Endothelial cell of umbilical vein (primary cell): ENCODE results near the gene PGLYRP1. TPM values are rescaled to one million over a fixed set of nuclear protein-coding genes. Genes with fewer than 3 reads are reported as not detected.

Source experiments
- BruUV-seq: library from RNA; stranded (reverse); fragments of 400-500 nt; replicated peaks from 2 replicates; lab custom pipeline; 2021; lab: Mats Ljungman, UMichigan
- CTCF ChIA-PET: fragments of 300-600, 350-600 bp; sonication (Branson Sonifier 250); formaldehyde crosslinking; loops from one replicate; lab custom pipeline; 2021; ENCODE audit warnings: antibody characterized with exemption, inconsistent platforms; lab: Charles Lee
- POLR2A ChIA-PET: fragments of 300-600, 350-600 bp; sonication (Branson Sonifier 250); formaldehyde crosslinking; loops from one replicate; lab custom pipeline; 2021; ENCODE audit warnings: antibody characterized with exemption, inconsistent platforms; lab: Charles Lee
- DNase-seq: peaks from one replicate; pipeline ENCODE4 v3.0.0-alpha.2; 2011; ENCODE audit warnings: low read depth, low spot score
- FAIRE-seq: peaks from 2 replicates; lab custom pipeline; 2011; peaks lifted over from hg19 to GRCh38; lab: Jason Lieb, UNC
- H2AFZ ChIP-seq: 2 replicates; pipeline ENCODE4 v1.6.0; 2012; ENCODE audit warnings: low read depth, low read length, control low read depth, inconsistent platforms
- H3K27ac ChIP-seq: 2 replicates; pipeline ENCODE4 v1.5.1; 2011; ENCODE audit warnings: low read depth, mild to moderate bottlenecking, control low read depth, low read length, moderate library complexity; ENCODE audit not compliant: insufficient read depth
- H3K27me3 ChIP-seq, 2 experiments: 2 replicates each; pipeline versions ENCODE4 v1.6.0 to v1.6.1; 2011; ENCODE audit warnings: low read length in 2 of 2, mixed read lengths in 1 of 2; ENCODE audit not compliant: control insufficient read depth in 2 of 2, insufficient read depth in 2 of 2
- H3K36me3 ChIP-seq, 2 experiments: 2 replicates in 1 of 2; 3 replicates in 1 of 2; pipeline ENCODE4 v1.5.1; 2011; ENCODE audit warnings: low read length in 2 of 2, mild to moderate bottlenecking in 1 of 2, moderate library complexity in 1 of 2; ENCODE audit not compliant: control insufficient read depth in 2 of 2, insufficient read depth in 2 of 2; ENCODE audit errors: extremely low read depth in 1 of 2
- H3K4me1 ChIP-seq: 3 replicates; pipeline ENCODE4 v1.5.1; 2011; ENCODE audit warnings: mild to moderate bottlenecking, low read length; ENCODE audit not compliant: control insufficient read depth, insufficient read depth; ENCODE audit errors: extremely low read depth
- H3K4me2 ChIP-seq: 2 replicates; pipeline ENCODE4 v1.6.1; 2011; ENCODE audit warnings: low read length, control low read depth, mixed read lengths; ENCODE audit not compliant: insufficient read depth
- H3K4me3 ChIP-seq, 3 experiments: fragments of 200-600 bp in 1 of 3; sonication (generic), shearing (Covaris generic) in 1 of 3; replicated peaks in 1 of 3; 2 replicates each; pipeline ENCODE4 v1.5.1; 2011 to 2016; ENCODE audit warnings: control low read depth in 3 of 3, low read length in 3 of 3, mild to moderate bottlenecking in 2 of 3, inconsistent platforms in 1 of 3, low read depth in 1 of 3, moderate library complexity in 1 of 3; ENCODE audit not compliant: insufficient read depth in 1 of 3
- H3K79me2 ChIP-seq: 2 replicates; pipeline ENCODE4 v1.6.0; 2012; ENCODE audit warnings: low read length, inconsistent platforms; ENCODE audit not compliant: control insufficient read depth, insufficient read depth
- H3K9ac ChIP-seq: replicated peaks from 2 replicates; pipeline ENCODE3; 2011; ENCODE audit warnings: low read length, control low read depth; ENCODE audit not compliant: insufficient read depth; ENCODE audit errors: extremely low read depth
- H3K9me1 ChIP-seq: replicated peaks from 3 replicates; pipeline ENCODE4 v1.6.0; 2011; ENCODE audit warnings: mild to moderate bottlenecking, low read length; ENCODE audit not compliant: control insufficient read depth, insufficient read depth; ENCODE audit errors: extremely low read depth
- H3K9me3 ChIP-seq: replicated peaks from 2 replicates; pipeline ENCODE4 v1.5.1; 2012; ENCODE audit warnings: low read length, inconsistent platforms; ENCODE audit not compliant: control insufficient read depth, insufficient read depth
- H4K20me1 ChIP-seq: replicated peaks from 2 replicates; pipeline ENCODE3; 2011; ENCODE audit warnings: mild to moderate bottlenecking, low read length; ENCODE audit not compliant: control insufficient read depth, insufficient read depth; ENCODE audit errors: extremely low read depth
- CTCF ChIP-seq, 2 donors: IDR thresholded peaks; 1 replicate in 1 of 2; 2 replicates in 1 of 2; pipeline ENCODE4 v1.5.1; 2011; ENCODE audit warnings: low read length in 2 of 2, mild to moderate bottlenecking in 2 of 2, moderate library complexity in 2 of 2, control low read depth in 1 of 2, inconsistent platforms in 1 of 2, low read depth in 1 of 2; ENCODE audit not compliant: insufficient read depth in 1 of 2; ENCODE audit errors: extremely low read depth in 1 of 2
- EZH2 ChIP-seq: IDR thresholded peaks from 2 replicates; pipeline ENCODE4 v1.6.1; 2012; ENCODE audit warnings: borderline replicate concordance, low read depth, mild to moderate bottlenecking, moderate library complexity, low read length, inconsistent platforms; ENCODE audit not compliant: severe bottlenecking
- FOS ChIP-seq: IDR thresholded peaks from 2 replicates; pipeline ENCODE4 v1.6.1; 2011; ENCODE audit warnings: mild to moderate bottlenecking, low read length, moderate library complexity, borderline replicate concordance; ENCODE audit not compliant: insufficient read depth
- GATA2 ChIP-seq: IDR thresholded peaks from 2 replicates; pipeline ENCODE4 v1.7.0; 2011; ENCODE audit warnings: low read depth, mild to moderate bottlenecking, moderate library complexity, mixed read lengths, low read length; ENCODE audit not compliant: insufficient read length, insufficient read depth
- JUN ChIP-seq: IDR thresholded peaks from 2 replicates; pipeline ENCODE4 v1.6.1; 2011; ENCODE audit warnings: borderline replicate concordance, low read depth; ENCODE audit not compliant: insufficient read length, insufficient read depth
- MAX ChIP-seq: IDR thresholded peaks from 2 replicates; pipeline ENCODE4 v1.6.1; 2011; ENCODE audit not compliant: insufficient read depth, insufficient read length
- MYC ChIP-seq: IDR thresholded peaks from one replicate; pipeline ENCODE4 v1.6.1; 2011; ENCODE audit warnings: mild to moderate bottlenecking, low read depth, low read length
- POLR2A ChIP-seq: IDR thresholded peaks from 2 replicates; pipeline ENCODE4 v1.6.1; 2012; ENCODE audit warnings: low read depth, mild to moderate bottlenecking, control low read depth, low read length
- POLR2AphosphoS5 ChIP-seq: IDR thresholded peaks from 2 replicates; pipeline ENCODE4 v1.6.1; 2012; ENCODE audit warnings: low read depth, mild to moderate bottlenecking, control low read depth, low read length, moderate library complexity; ENCODE audit not compliant: insufficient read depth
- dilution Hi-C: fragments of 300-500 bp; cut with MboI; formaldehyde crosslinking; loops from one replicate; pipeline ENCODE4 v1.15.0; 2019; ENCODE audit warnings: low sequenced_read_pairs; ENCODE audit not compliant: extremely low pct_ligation_motif_present
- intact Hi-C: fragments of 100-400 bp; cut with micrococcal nuclease; formaldehyde crosslinking; loops from one replicate; pipeline ENCODE4 v1.10.0; 2022
- polyA plus RNA-seq, 4 experiments: library from polyadenylated mRNA; depleted of rRNA in 3 of 4; stranded (reverse) in 3 of 4; unstranded in 1 of 4; fragments of >200 nt; gene quantifications; 2 replicates each; pipeline versions ENCODE4 v1.2.1 to v1.2.3, GENCODE V29; 2011 to 2012; ENCODE audit warnings: missing spikeins in 1 of 4
- total RNA-seq: library from RNA; stranded (reverse); gene quantifications from 2 replicates; pipeline ENCODE4 v1.2.3, GENCODE V29; 2021

The PGLYRP1 gene
- total and polyA plus RNA-seq, 2 donors (not counting 3 experiments of a cell fraction or from before 2014, with no cell fraction given) = not detected

- Histone ChIP-seq H3K36me3 (no peaks in the 10 kb centered on the region), H3K79me2 (no peaks in the 10 kb centered on the region), H3K27me3 (peaks cover 2% of the 10 kb centered on the region in 2 experiments), H3K9me3 (no peaks in the 10 kb centered on the region), H2AFZ (no peak overlapping the region), H3K9ac (no peak overlapping the region), H3K9me1 (no peaks in the 10 kb centered on the region), H3K4me1 (peaks cover 31% of the 10 kb centered on the region), H3K4me3 (no peak overlapping the region), H3K27ac (no peak overlapping the region), H3K4me2 (no peak overlapping the region), H4K20me1 (no peaks in the 10 kb centered on the region)
- FAIRE-seq (no peak), DNase-seq (no peak)
- no peak for TF ChIP-seq MAX
- TF ChIP-seq CTCF (IDR thresholded peaks at IDR 0.05; ENCODE audit: extremely low read depth in 1 of 2, insufficient read depth in 1 of 2, low read depth in 1 of 2, low read length in 2 of 2) = no peak
- TF ChIP-seq EZH2 = no peak
- no peak for TF ChIP-seq POLR2AphosphoS5
- TF ChIP-seq POLR2A = no peak
- no peak for TF ChIP-seq MYC
- no peak for TF ChIP-seq GATA2
- TF ChIP-seq JUN = no peak
- no peak for TF ChIP-seq FOS
- dilution Hi-C loops = no loop called here
- POLR2A ChIA-PET = no interaction called here
- BruUV-seq = no TSS peak
- intact Hi-C loops = no loop called here
- CTCF ChIA-PET = interaction anchor here (1.4 to 2.5 kb wide), 4 partner anchors 11 to 39 kb away, joined by 4 to 28 read pairs (median 10); no protein-coding TSS in a partner anchor
These were observed 44.8 kb upstream of the PGLYRP1 start for GRCh38 chr19:46067691-46068090.
